PC-3 (cell line): ENCODE measurements around the gene ISM2. TPM values are rescaled to one million over a fixed set of nuclear protein-coding genes. Genes with fewer than 3 reads are reported as not detected.
A peak's percentile ranks its signal among the peaks of the same experiment; 100 is the strongest.

Experiments used
- ATAC-seq: fragments of 200-7000 bp; cut with Tn5 transposase; 2 replicates; pipeline ENCODE4 v1.9.1; 2020; ENCODE audit warnings: mild to moderate bottlenecking, moderate library complexity
- BruUV-seq: library from RNA; stranded (reverse); fragments of 400-500 nt; replicated peaks from 2 replicates; lab custom pipeline; 2021; lab: Mats Ljungman, UMichigan
- CTCF ChIA-PET: fragments of 300-600 bp; sonication (Branson Sonifier 250); formaldehyde crosslinking; loops from one replicate; lab custom pipeline; 2022; ENCODE audit warnings: antibody characterized with exemption; lab: Charles Lee
- POLR2A ChIA-PET: fragments of 300-600 bp; sonication (Branson Sonifier 250); formaldehyde crosslinking; loops from one replicate; lab custom pipeline; 2022; ENCODE audit warnings: antibody characterized with exemption; ENCODE audit not compliant: unreplicated experiment; lab: Charles Lee
- DNase-seq: peaks from one replicate; pipeline ENCODE4 v3.0.0-alpha.2; 2015
- H2AFZ ChIP-seq: fragments of 300-600 bp; sonication (generic); 2 replicates; pipeline ENCODE4 v1.6.0; 2016; ENCODE audit warnings: antibody characterized with exemption, low read length
- H3F3A ChIP-seq: fragments of 300-600 bp; sonication (generic); one replicate; pipeline ENCODE4 v1.6.0; 2017; ENCODE audit warnings: antibody characterized with exemption, low read length, control low read depth, mild to moderate bottlenecking; ENCODE audit not compliant: unreplicated experiment
- H3K27ac ChIP-seq: fragments of 300-600 bp; sonication (generic); 2 replicates; pipeline ENCODE4 v1.5.1; 2016; ENCODE audit warnings: mild to moderate bottlenecking, low read length
- H3K27me3 ChIP-seq: fragments of 300-600 bp; sonication (generic); 2 replicates; pipeline ENCODE4 v1.6.1; 2016; ENCODE audit warnings: low read length, mixed read lengths
- H3K36me3 ChIP-seq: fragments of 300-600 bp; sonication (generic); 2 replicates; pipeline ENCODE4 v1.6.1; 2016; ENCODE audit warnings: low read depth, mixed run types, low read length, mixed read lengths
- H3K4me1 ChIP-seq: fragments of 300-600 bp; sonication (generic); 2 replicates; pipeline ENCODE4 v1.5.1; 2016; ENCODE audit warnings: low read length; ENCODE audit not compliant: insufficient read depth
- H3K4me2 ChIP-seq: fragments of 300-600 bp; sonication (generic); 2 replicates; pipeline ENCODE4 v1.6.0; 2016; ENCODE audit warnings: low read length
- H3K4me3 ChIP-seq: fragments of 300-600 bp; sonication (generic); 2 replicates; pipeline ENCODE4 v1.5.1; 2016; ENCODE audit warnings: mild to moderate bottlenecking, low read length, mixed read lengths
- H3K79me2 ChIP-seq: fragments of 300-600 bp; sonication (generic); 2 replicates; pipeline ENCODE4 v1.6.1; 2017; ENCODE audit warnings: low read length, mixed read lengths
- H3K9ac ChIP-seq: fragments of 300-600 bp; sonication (generic); 2 replicates; pipeline ENCODE4 v1.6.0; 2016; ENCODE audit warnings: mild to moderate bottlenecking, low read length
- H3K9me2 ChIP-seq: fragments of 300-600 bp; sonication (generic); replicated peaks from 2 replicates; pipeline ENCODE4 v1.6.1; 2016; ENCODE audit warnings: mixed run types, low read length, mixed read lengths
- H3K9me3 ChIP-seq: fragments of 300-600 bp; sonication (generic); 2 replicates; pipeline ENCODE4 v1.6.1; 2016; ENCODE audit warnings: low read length, mixed read lengths
- H4K20me1 ChIP-seq: fragments of 300-600 bp; sonication (generic); 2 replicates; pipeline ENCODE4 v1.6.1; 2016; ENCODE audit warnings: low read length, mixed read lengths
- CTCF ChIP-seq: fragments of 300-600 bp; sonication (generic); conservative IDR thresholded peaks from 2 replicates; pipeline ENCODE4 v1.5.1; 2017; ENCODE audit warnings: antibody characterized with exemption, low read depth, mild to moderate bottlenecking, low read length
- EZH2 ChIP-seq: fragments of 300-600 bp; sonication (generic); IDR thresholded peaks from one replicate; pipeline ENCODE4 v1.6.1; 2017; ENCODE audit warnings: antibody characterized with exemption, mild to moderate bottlenecking, low read length; ENCODE audit not compliant: unreplicated experiment
- EZH2phosphoT487 ChIP-seq: fragments of 300-600 bp; sonication (generic); IDR thresholded peaks from 2 replicates; pipeline ENCODE4 v1.6.1; 2018; ENCODE audit warnings: mild to moderate bottlenecking, antibody characterized with exemption, low read length, borderline replicate concordance
- intact Hi-C: fragments of 100-400 bp; cut with micrococcal nuclease; formaldehyde crosslinking; loops from 2 replicates; pipeline ENCODE4 v1.9.0; 2023
- total RNA-seq: library from RNA; depleted of rRNA; stranded (reverse); fragments of >200 nt; gene quantifications from 2 replicates; pipeline ENCODE4 v1.2.3, GENCODE V29; 2014

ISM2 gene
- total RNA-seq, 1 experiment from 2014 or later: 0.95 TPM

GRCh38 chr14:77502109-77502782 is 3.6 kb upstream of the ISM2 start:
- ChIA-PET POLR2A (no interaction called here), CTCF (no interaction called here)
- Histone ChIP-seq H3K4me3 (no peak overlapping the region), H3K9ac (no peak overlapping the region), H3K9me3 (no peaks in the 10 kb centered on the region), H3K79me2 (no peaks in the 10 kb centered on the region), H2AFZ (no peak overlapping the region), H3K27ac (no peak overlapping the region), H3K4me1 (peaks cover 6% of the 10 kb centered on the region), H4K20me1 (no peaks in the 10 kb centered on the region), H3K27me3 (peaks cover 15% of the 10 kb centered on the region), H3F3A (no peaks in the 10 kb centered on the region), H3K36me3 (no peaks in the 10 kb centered on the region; the same call in 1 of the 2 replicates), H3K9me2 (no peaks in the 10 kb centered on the region), H3K4me2 (no peak overlapping the region)
- no peak for TF ChIP-seq EZH2
- no peak for TF ChIP-seq EZH2phosphoT487
- TF ChIP-seq CTCF: no peak
- BruUV-seq: no TSS peak
- intact Hi-C loops: no loop called here
- DNase-seq: no peak
- no peak for ATAC-seq

- ChIA-PET CTCF (no interaction called here), POLR2A (no interaction called here)
- Histone ChIP-seq H2AFZ (peak overlapping the region; percentile 93), H3K4me2 (peak overlapping the region; percentile 86), H4K20me1 (no peaks in the 10 kb centered on the region), H3K9ac (no peak overlapping the region), H3K4me1 (peaks cover 6% of the 10 kb centered on the region), H3K79me2 (no peaks in the 10 kb centered on the region), H3K36me3 (no peaks in the 10 kb centered on the region), H3K4me3 (peak overlapping the region; percentile 66), H3K9me3 (no peaks in the 10 kb centered on the region), H3K27me3 (peaks cover 15% of the 10 kb centered on the region), H3K9me2 (no peaks in the 10 kb centered on the region), H3K27ac (no peak overlapping the region), H3F3A (no peaks in the 10 kb centered on the region)
- intact Hi-C loops: no loop called here
- DNase-seq (no peak), ATAC-seq (peak; percentile 19)
- no peak for TF ChIP-seq EZH2
- no peak for TF ChIP-seq EZH2phosphoT487
- TF ChIP-seq CTCF: no peak
- BruUV-seq: no TSS peak
Observed at GRCh38 chr14:77498984-77499527, 440 bp upstream of the ISM2 start.

GRCh38 chr14:77495334-77495733 is 3.3 kb downstream of the ISM2 start:
- intact Hi-C loops: no loop called here
- Histone ChIP-seq H3F3A (no peaks in the 10 kb centered on the region), H3K27me3 (peaks cover 15% of the 10 kb centered on the region), H3K36me3 (no peaks in the 10 kb centered on the region), H3K9ac (no peak overlapping the region), H3K79me2 (no peaks in the 10 kb centered on the region), H3K4me1 (peaks cover 6% of the 10 kb centered on the region), H3K9me2 (no peaks in the 10 kb centered on the region), H4K20me1 (no peaks in the 10 kb centered on the region), H3K9me3 (no peaks in the 10 kb centered on the region), H3K4me2 (no peak overlapping the region), H2AFZ (no peak overlapping the region), H3K4me3 (no peak overlapping the region), H3K27ac (no peak overlapping the region)
- BruUV-seq: no TSS peak
- ChIA-PET POLR2A (no interaction called here), CTCF (no interaction called here)
- TF ChIP-seq EZH2phosphoT487 (no peak), EZH2 (no peak), CTCF (no peak)
- ATAC-seq (no peak), DNase-seq (no peak)
